ENCODE results near the gene KRTAP2-1.

GRCh38 chr17:41096055-41096454 lies 48.9 kb upstream of the KRTAP2-1 start:
- TF ChIP-seq CTCF (IDR thresholded peaks at IDR 0.05): no peak
- no peak for TF ChIP-seq POLR2A (IDR thresholded peaks at IDR 0.05)

All from tibial nerve (tissue), 3 donors.